Nephron (organoid): ENCODE measurements around the gene POP4.
A peak's percentile ranks its signal among the peaks of the same experiment; 100 is the strongest.

Experiments
- H3K27ac Mint-ChIP-seq, 3 experiments: 2 replicates each; pipeline ENCODE4 v1.8.0; 2020; ENCODE audit warnings: mixed read lengths in 3 of 3, mild to moderate bottlenecking in 2 of 3, moderate library complexity in 1 of 3
- H3K27me3 Mint-ChIP-seq: 2 replicates; pipeline ENCODE4 v1.8.0; 2021; ENCODE audit warnings: low read depth, mild to moderate bottlenecking, moderate library complexity, mixed read lengths
- H3K36me3 Mint-ChIP-seq: 2 replicates; pipeline ENCODE4 v1.8.0; 2020; ENCODE audit warnings: low read depth, mixed read lengths
- H3K4me1 Mint-ChIP-seq: 2 replicates; pipeline ENCODE4 v1.8.0; 2020; ENCODE audit warnings: mixed read lengths
- H3K4me3 Mint-ChIP-seq, 3 experiments: 2 replicates each; pipeline ENCODE4 v1.8.0; 2020; ENCODE audit warnings: mild to moderate bottlenecking in 3 of 3, mixed read lengths in 3 of 3, moderate library complexity in 2 of 3
- H3K9me3 Mint-ChIP-seq: 2 replicates; pipeline ENCODE4 v1.8.0; 2020; ENCODE audit warnings: mixed read lengths
- CTCF ChIP-seq, 3 experiments: fragments of 200-600 bp; sonication (generic); IDR thresholded peaks; one replicate each; pipeline ENCODE4 v1.5.0; 2021; ENCODE audit warnings: antibody characterized with exemption in 3 of 3; ENCODE audit not compliant: unreplicated experiment in 3 of 3

POP4 gene

GRCh38 chr19:29596885-29597525, 9.1 kb upstream of the POP4 start:
- H3K4me3 Mint-ChIP-seq, result peak overlapping the region in 1 of 3 experiments; percentile 20
- TF ChIP-seq CTCF (IDR thresholded peaks at IDR 0.05; ENCODE audit: unreplicated experiment in 3 of 3), result peak; percentile 47 to 68 (median 56)
- H3K27me3 Mint-ChIP-seq, result peaks cover 78% of the 10 kb centered on the region
- no peaks in the 10 kb centered on the region for H3K36me3 Mint-ChIP-seq
- peaks cover 4% of the 10 kb centered on the region for H3K4me1 Mint-ChIP-seq
- H3K27ac Mint-ChIP-seq, result no peak overlapping the region
- H3K9me3 Mint-ChIP-seq, result no peaks in the 10 kb centered on the region

GRCh38 chr19:29598036-29598435, 8.0 kb upstream of the POP4 start:
- Mint-ChIP-seq H3K4me3 (no peak overlapping the region), H3K27me3 (peaks cover 67% of the 10 kb centered on the region), H3K36me3 (no peaks in the 10 kb centered on the region), H3K4me1 (peaks cover 4% of the 10 kb centered on the region), H3K27ac (no peak overlapping the region), H3K9me3 (no peaks in the 10 kb centered on the region)
- no peak for TF ChIP-seq CTCF (IDR thresholded peaks at IDR 0.05; ENCODE audit: unreplicated experiment in 3 of 3)

- Mint-ChIP-seq H3K27ac (no peak overlapping the region), H3K4me3 (no peak overlapping the region), H3K36me3 (no peaks in the 10 kb centered on the region), H3K27me3 (peaks cover 63% of the 10 kb centered on the region), H3K4me1 (peaks cover 4% of the 10 kb centered on the region), H3K9me3 (no peaks in the 10 kb centered on the region)
- no peak for TF ChIP-seq CTCF (IDR thresholded peaks at IDR 0.05; ENCODE audit: unreplicated experiment in 3 of 3)
These were observed 7.6 kb upstream of the POP4 start for GRCh38 chr19:29598496-29598895.

GRCh38 chr19:29603308-29603707, 2.8 kb upstream of the POP4 start:
- TF ChIP-seq CTCF (IDR thresholded peaks at IDR 0.05; ENCODE audit: unreplicated experiment in 3 of 3), result no peak
- Mint-ChIP-seq H3K4me1 (peaks cover 10% of the 10 kb centered on the region), H3K4me3 (peak overlapping the region in 1 of 3 experiments; percentile 44), H3K27ac (no peak overlapping the region), H3K27me3 (peaks cover 16% of the 10 kb centered on the region), H3K9me3 (no peaks in the 10 kb centered on the region), H3K36me3 (no peaks in the 10 kb centered on the region)

- no peak for TF ChIP-seq CTCF (IDR thresholded peaks at IDR 0.05; ENCODE audit: unreplicated experiment in 3 of 3)
- H3K4me3 Mint-ChIP-seq, result peak overlapping the region; percentile 98 to 99 (median 99)
- peak overlapping the region; percentile 96 to 99 (median 99) for H3K27ac Mint-ChIP-seq
- no peaks in the 10 kb centered on the region for H3K9me3 Mint-ChIP-seq
- peaks cover 7% of the 10 kb centered on the region for H3K36me3 Mint-ChIP-seq
- H3K4me1 Mint-ChIP-seq, result peaks cover 13% of the 10 kb centered on the region
- H3K27me3 Mint-ChIP-seq, result no peaks in the 10 kb centered on the region
These were observed 301 bp downstream of the POP4 start for GRCh38 chr19:29606420-29606747.

GRCh38 chr19:29609636-29610035, 3.6 kb downstream of the POP4 start:
- Mint-ChIP-seq H3K4me1 (peaks cover 13% of the 10 kb centered on the region), H3K36me3 (peaks cover 23% of the 10 kb centered on the region), H3K27me3 (no peaks in the 10 kb centered on the region), H3K27ac (no peak overlapping the region), H3K4me3 (peak overlapping the region in 2 of 3 experiments; percentile 23 to 43), H3K9me3 (no peaks in the 10 kb centered on the region)
- no peak for TF ChIP-seq CTCF (IDR thresholded peaks at IDR 0.05; ENCODE audit: unreplicated experiment in 3 of 3)
